AG10803 (cell line): ENCODE results near the gene EPAS1.

Experiments
- DNase-seq: peaks from one replicate; pipeline ENCODE4 v3.0.0; 2010; ENCODE audit warnings: low read depth
- H3K4me3 ChIP-seq: 2 replicates; pipeline ENCODE4 v1.5.1; 2011; ENCODE audit warnings: mild to moderate bottlenecking, low read length, control low read depth
- TF ChIP-seq, protein P1 (sequence below): conservative IDR thresholded peaks from 2 replicates; pipeline ENCODE4 v1.5.1; 2011; ENCODE audit warnings: mild to moderate bottlenecking, low read length, control low read depth, inconsistent platforms

EPAS1 gene

DNA sequence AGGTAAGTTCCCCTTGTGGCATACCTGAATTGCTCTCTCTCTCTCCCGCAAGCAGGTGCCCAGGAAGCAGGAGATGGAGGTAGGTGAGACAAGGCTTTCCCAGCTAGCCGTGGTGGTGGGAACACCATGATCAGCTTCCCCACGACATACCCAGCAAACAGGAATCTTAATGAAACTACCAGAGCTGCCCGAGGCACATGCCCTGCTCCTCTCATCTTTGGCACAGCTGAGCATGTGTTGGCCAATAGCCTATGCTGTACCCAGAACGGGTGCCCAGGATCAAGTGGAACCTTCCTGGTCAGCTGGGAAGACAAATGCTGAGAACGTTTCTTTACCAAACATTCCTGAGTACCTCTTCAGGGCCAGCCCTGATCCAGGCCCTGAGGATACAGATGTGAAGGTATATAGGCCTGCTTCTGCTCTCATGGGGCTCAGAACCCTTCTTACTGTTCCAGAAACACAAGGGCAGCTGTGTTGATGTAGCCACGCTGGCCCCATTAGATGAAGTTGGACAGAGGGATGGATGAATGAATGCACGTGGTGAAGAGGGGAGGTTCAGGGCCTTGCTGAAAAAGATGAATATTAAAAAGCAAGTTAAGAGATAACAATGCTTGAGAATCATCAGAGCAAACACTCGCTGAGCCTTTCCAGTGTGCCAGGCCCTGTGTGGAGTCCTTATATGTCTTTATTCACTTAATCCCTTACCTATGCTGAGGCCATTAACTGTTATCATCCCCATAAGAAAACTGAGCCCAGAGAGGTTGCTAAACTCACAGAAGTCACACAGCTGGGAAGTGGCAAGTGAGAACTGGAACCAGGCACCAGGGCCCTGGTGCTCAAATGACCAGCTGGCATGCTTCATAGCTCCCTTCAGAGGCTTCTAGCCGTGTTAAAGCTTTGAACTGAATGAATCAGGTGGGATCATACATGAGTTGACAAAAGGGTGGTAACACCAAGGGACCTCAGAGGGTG is 113.4 kb downstream of the EPAS1 start:
- no peak for DNase-seq
- TF ChIP-seq, protein P1, sequence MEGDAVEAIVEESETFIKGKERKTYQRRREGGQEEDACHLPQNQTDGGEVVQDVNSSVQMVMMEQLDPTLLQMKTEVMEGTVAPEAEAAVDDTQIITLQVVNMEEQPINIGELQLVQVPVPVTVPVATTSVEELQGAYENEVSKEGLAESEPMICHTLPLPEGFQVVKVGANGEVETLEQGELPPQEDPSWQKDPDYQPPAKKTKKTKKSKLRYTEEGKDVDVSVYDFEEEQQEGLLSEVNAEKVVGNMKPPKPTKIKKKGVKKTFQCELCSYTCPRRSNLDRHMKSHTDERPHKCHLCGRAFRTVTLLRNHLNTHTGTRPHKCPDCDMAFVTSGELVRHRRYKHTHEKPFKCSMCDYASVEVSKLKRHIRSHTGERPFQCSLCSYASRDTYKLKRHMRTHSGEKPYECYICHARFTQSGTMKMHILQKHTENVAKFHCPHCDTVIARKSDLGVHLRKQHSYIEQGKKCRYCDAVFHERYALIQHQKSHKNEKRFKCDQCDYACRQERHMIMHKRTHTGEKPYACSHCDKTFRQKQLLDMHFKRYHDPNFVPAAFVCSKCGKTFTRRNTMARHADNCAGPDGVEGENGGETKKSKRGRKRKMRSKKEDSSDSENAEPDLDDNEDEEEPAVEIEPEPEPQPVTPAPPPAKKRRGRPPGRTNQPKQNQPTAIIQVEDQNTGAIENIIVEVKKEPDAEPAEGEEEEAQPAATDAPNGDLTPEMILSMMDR: no peak
- H3K4me3 ChIP-seq: no peak overlapping the region

DNA sequence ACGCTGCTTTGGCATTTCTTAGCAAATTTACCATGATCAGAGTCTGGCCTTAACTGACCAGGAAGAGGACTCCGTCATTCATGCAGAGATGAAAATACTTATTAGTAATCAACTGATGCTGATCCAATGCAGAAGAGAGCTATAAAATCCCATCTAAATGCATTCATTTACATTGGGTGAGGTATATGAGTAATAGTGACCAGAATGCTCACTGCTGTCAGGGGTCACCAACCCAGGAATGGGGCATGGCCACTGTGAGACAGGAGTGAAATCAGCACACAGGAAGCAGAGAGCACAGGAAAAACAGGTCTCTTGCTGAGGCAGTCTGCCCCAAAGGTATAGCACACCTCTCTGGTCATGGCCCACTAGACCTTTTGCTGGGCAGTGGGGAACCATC is 114.0 kb downstream of the EPAS1 start:
- H3K4me3 ChIP-seq: no peak overlapping the region
- TF ChIP-seq, protein P1: no peak
- DNase-seq: no peak

DNA sequence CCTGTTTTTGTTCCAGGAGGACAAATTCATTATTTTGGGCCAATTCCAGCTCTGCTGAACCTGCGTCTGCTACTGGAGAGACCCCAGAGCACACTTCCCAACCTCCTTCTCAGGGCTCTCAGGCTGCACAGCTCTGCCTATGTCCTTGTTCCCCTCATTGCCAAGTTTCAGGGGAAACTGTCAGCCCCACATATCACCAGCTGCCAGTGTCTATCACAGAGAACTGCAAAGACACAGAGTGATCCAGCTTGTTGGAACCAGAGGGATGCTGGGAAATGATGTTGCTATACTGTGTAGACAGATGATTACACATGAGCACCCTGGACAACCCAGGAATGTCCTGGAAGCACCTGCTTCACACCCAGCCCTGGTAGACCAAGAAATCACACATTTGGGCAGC is 114.8 kb downstream of the EPAS1 start:
- H3K4me3 ChIP-seq: no peak overlapping the region
- no peak for DNase-seq
- TF ChIP-seq, protein P1: no peak

DNA sequence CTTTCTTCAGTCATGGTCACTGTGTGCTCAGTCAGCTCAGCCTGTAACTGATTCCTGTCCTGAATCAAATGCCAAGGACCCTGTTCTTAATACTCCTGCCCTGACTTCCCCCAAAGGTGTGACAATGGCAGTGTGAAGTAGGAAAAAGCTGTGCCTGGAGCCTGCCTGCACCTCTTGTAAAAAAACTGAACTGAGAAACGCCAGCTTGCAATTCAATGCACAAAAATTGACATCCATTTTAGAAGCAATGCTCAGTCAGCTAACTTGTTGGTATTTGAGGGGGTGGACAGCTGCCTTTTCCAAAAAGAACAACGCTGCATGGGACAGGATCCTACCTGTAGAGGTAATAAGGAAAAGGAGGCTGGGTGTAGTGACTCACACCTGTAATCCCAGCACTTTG is 115.9 kb downstream of the EPAS1 start:
- H3K4me3 ChIP-seq: no peak overlapping the region
- TF ChIP-seq, protein P1: no peak
- DNase-seq: no peak

DNA sequence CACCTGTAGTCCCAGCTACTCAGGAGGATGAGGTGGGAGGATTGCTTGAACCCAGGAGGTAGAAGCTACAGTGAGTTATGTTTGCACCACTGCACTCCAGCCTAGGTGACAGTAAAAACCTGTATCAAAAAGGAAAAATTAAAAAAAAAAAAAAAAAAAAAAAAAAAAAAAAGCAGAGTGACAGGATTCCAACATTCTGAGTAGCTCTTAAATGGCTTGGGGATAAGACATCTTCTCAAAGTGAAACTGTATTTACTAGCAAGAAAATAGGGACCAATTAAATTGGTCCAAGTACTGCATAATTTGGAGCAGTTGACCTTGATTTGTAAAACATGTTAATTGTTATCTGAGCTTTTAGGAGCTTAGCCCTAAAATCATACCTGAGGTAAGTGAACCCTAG is 116.4 kb downstream of the EPAS1 start:
- TF ChIP-seq, protein P1: no peak
- DNase-seq: no peak
- H3K4me3 ChIP-seq: no peak overlapping the region

DNA sequence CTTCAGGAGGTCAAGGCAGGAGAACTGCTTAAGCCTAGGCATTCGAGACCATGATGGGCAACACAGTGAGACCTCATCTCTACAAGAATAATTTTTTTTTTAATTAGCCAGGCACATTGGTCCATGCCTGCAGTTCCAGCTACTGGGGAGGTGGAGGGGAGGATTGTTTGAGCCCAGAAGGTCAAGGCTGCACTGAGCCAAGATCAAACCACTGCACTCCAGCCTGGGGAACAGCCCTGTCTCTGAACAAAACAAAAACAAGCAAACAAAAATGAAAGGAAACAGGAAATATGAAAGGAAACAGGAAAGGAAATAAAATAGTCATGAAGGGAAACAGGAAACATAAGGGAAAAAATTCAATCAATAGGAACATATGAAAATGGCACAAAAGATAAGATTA is 117.5 kb downstream of the EPAS1 start:
- TF ChIP-seq, protein P1: no peak
- DNase-seq: no peak
- no peak overlapping the region for H3K4me3 ChIP-seq

DNA sequence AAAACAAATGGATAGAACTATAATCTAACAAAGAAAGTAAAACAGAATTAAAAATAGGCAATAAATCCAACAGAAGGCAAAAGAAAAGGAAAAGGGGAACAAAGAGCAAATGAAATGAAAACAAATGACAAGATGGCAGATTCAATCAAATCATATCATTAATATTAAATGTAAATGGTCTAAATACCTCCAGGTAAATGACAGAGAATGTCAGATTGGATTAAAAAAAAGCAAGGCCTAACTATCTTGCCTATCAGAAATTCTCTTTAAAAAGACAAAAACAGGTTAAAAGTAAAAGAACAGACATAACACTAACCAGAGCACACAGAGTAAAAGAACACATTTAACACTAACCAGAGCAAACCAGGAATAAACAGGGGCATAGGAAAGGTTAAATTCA is 119.1 kb downstream of the EPAS1 start:
- no peak overlapping the region for H3K4me3 ChIP-seq
- no peak for DNase-seq
- TF ChIP-seq, protein P1: no peak
